ENCODE data around the gene LRRC40. TPM values are rescaled to one million over a fixed set of nuclear protein-coding genes. Genes with fewer than 3 reads are reported as not detected.

The LRRC40 gene
- total RNA-seq, 1 donor from 2014 or later, result 27.3 TPM

- no peak for DNase-seq (ENCODE audit: low read depth, low spot score)
These were observed 88.3 kb downstream of the LRRC40 start for GRCh38 chr1:70117046-70117445.

DNA sequence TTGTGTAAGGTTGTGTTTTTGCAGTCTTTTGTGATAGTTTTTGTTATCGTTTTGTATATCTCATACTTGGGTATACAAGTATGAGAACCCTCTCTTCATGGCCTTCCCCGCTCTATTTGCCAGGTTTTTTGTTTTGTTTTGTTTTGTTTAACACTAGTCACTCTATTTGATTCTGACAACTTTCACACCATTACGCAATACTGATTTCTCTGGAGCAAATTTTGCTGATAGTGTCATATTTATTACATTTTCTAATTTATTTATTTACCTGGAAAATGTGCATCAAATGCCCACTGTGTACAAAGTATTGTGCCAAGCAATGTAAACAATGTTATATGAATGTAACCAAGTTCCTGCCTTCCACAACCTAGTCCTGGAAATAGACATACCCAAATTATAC is 90.1 kb downstream of the LRRC40 start:
- no peak for DNase-seq (ENCODE audit: low read depth, low spot score)

- DNase-seq (ENCODE audit: low read depth, low spot score), result no peak
These were observed 92.5 kb downstream of the LRRC40 start for GRCh38 chr1:70112838-70113237.

GRCh38 chr1:70109241-70109640 is 96.1 kb downstream of the LRRC40 start:
- DNase-seq (ENCODE audit: low read depth, low spot score), result no peak

DNA sequence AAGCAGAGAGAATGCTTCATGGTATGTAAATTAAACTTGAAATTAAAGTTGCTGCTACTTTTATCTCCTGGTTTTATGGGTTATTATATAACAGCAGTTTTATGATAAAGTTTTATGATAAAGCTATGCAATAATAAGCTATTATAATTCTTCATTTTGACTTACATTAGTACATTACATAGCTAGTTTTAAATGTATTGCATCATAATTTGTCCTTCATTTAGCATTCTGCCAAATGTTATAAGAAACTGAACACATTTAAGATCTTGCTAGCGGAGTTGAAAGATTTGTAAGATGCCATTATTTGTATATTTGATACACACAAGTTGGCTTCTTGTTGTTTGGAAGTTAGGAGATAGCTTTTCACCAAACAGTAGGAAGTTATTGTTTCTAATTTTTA is 101.6 kb downstream of the LRRC40 start:
- DNase-seq (ENCODE audit: low read depth, low spot score), result no peak

DNA sequence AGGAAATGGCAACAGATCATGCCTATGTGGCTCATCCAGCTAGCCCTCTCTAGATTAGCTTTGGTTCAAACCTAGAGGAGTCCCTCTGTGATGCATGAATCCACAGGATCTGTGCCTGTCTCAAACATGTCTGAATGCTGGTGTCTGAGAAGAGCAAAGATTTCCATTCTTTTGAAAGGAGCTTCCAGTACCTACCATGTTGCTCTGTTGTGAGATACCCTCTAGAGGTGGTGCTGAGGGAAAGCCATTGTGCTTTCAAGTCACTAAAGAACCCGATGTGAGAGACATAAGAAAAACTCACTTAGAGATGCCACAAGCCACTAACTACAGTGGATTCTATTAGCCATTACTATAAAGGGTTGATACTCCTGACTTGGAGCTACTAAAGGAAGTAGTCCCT is 103.6 kb downstream of the LRRC40 start:
- no peak for DNase-seq (ENCODE audit: low read depth, low spot score)

DNA sequence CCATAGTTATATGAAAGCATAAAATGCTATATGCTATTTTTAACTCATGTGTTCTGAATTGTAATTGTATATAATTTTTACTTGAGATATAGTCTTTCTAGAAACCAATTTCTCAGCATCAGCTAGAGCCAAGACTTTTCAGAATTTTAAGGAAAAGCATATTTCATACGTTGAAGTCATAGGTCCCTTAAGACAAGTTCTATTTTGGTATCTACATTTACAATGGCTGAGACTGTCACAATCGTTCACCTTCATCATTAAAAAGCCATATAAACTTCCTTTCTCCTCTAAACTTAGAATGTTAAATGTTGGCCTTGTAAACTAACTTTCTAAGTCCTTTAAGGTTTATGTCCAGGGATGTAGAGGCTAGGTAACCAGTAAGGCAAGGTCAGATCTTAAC is 104.1 kb downstream of the LRRC40 start:
- no peak for DNase-seq (ENCODE audit: low read depth, low spot score)

Other genes with a start within 250 kb of the LRRC40 start
- gene SRSF11, start 15.8 kb upstream of the LRRC40 start, total RNA-seq, result 110 and 124 TPM in 2 replicates
- 24.8 and 30.3 TPM in 2 replicates for gene ANKRD13C, start 149.1 kb upstream of the LRRC40 start, total RNA-seq
- gene CTH, start 205.7 kb upstream of the LRRC40 start, total RNA-seq, result 1.5 and 1.7 TPM in 2 replicates